ENCODE measurements around the gene MEGF11.

The MEGF11 gene

GRCh38 chr15:66051833-66052232 is 201.7 kb downstream of the MEGF11 start:
- no peak for TF ChIP-seq CTCF (IDR thresholded peaks at IDR 0.05; ENCODE audit: insufficient read depth, low read length)
- TF ChIP-seq SPI1 (IDR thresholded peaks at IDR 0.05; ENCODE audit: borderline replicate concordance, low read depth): no peak
- TF ChIP-seq, protein P1, sequence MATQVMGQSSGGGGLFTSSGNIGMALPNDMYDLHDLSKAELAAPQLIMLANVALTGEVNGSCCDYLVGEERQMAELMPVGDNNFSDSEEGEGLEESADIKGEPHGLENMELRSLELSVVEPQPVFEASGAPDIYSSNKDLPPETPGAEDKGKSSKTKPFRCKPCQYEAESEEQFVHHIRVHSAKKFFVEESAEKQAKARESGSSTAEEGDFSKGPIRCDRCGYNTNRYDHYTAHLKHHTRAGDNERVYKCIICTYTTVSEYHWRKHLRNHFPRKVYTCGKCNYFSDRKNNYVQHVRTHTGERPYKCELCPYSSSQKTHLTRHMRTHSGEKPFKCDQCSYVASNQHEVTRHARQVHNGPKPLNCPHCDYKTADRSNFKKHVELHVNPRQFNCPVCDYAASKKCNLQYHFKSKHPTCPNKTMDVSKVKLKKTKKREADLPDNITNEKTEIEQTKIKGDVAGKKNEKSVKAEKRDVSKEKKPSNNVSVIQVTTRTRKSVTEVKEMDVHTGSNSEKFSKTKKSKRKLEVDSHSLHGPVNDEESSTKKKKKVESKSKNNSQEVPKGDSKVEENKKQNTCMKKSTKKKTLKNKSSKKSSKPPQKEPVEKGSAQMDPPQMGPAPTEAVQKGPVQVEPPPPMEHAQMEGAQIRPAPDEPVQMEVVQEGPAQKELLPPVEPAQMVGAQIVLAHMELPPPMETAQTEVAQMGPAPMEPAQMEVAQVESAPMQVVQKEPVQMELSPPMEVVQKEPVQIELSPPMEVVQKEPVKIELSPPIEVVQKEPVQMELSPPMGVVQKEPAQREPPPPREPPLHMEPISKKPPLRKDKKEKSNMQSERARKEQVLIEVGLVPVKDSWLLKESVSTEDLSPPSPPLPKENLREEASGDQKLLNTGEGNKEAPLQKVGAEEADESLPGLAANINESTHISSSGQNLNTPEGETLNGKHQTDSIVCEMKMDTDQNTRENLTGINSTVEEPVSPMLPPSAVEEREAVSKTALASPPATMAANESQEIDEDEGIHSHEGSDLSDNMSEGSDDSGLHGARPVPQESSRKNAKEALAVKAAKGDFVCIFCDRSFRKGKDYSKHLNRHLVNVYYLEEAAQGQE (IDR thresholded peaks at IDR 0.05; ENCODE audit: insufficient replicate concordance, low read depth): no peak
- no peak for TF ChIP-seq POLR2AphosphoS5 (IDR thresholded peaks at IDR 0.05; ENCODE audit: low read depth)
- TF ChIP-seq GABPA (IDR thresholded peaks at IDR 0.05; ENCODE audit: low read depth): no peak
- Histone ChIP-seq H3K27ac (replicated peaks) (no peak overlapping the region), H3K27me3 (ENCODE audit: insufficient read depth, poor library complexity, severe bottlenecking) (no peaks in the 10 kb centered on the region), H3K4me3 (replicated peaks; ENCODE audit: insufficient read depth, low read length) (no peak overlapping the region)
- DNase-seq (ENCODE audit: low read depth in 1 of 2, low spot score in 1 of 2): no peak

GRCh38 chr15:66050264-66050663 is 203.3 kb downstream of the MEGF11 start:
- TF ChIP-seq POLR2AphosphoS5 (IDR thresholded peaks at IDR 0.05; ENCODE audit: low read depth) (no peak), CTCF (IDR thresholded peaks at IDR 0.05; ENCODE audit: insufficient read depth, low read length) (no peak), SPI1 (IDR thresholded peaks at IDR 0.05; ENCODE audit: borderline replicate concordance, low read depth) (no peak), GABPA (IDR thresholded peaks at IDR 0.05; ENCODE audit: low read depth) (no peak)
- TF ChIP-seq, protein P1 (IDR thresholded peaks at IDR 0.05; ENCODE audit: insufficient replicate concordance, low read depth): no peak
- DNase-seq (ENCODE audit: low read depth in 1 of 2, low spot score in 1 of 2): no peak
- no peak overlapping the region for H3K27ac ChIP-seq (replicated peaks)
- no peaks in the 10 kb centered on the region for H3K27me3 ChIP-seq (ENCODE audit: insufficient read depth, poor library complexity, severe bottlenecking)
- H3K4me3 ChIP-seq (replicated peaks; ENCODE audit: insufficient read depth, low read length): no peak overlapping the region

- Histone ChIP-seq H3K27ac (replicated peaks) (no peak overlapping the region), H3K27me3 (ENCODE audit: insufficient read depth, poor library complexity, severe bottlenecking) (no peaks in the 10 kb centered on the region), H3K4me3 (replicated peaks; ENCODE audit: insufficient read depth, low read length) (no peak overlapping the region)
- DNase-seq (ENCODE audit: low read depth in 1 of 2, low spot score in 1 of 2): no peak
- TF ChIP-seq CTCF (IDR thresholded peaks at IDR 0.05; ENCODE audit: insufficient read depth, low read length) (no peak), GABPA (IDR thresholded peaks at IDR 0.05; ENCODE audit: low read depth) (no peak), POLR2AphosphoS5 (IDR thresholded peaks at IDR 0.05; ENCODE audit: low read depth) (no peak), SPI1 (IDR thresholded peaks at IDR 0.05; ENCODE audit: borderline replicate concordance, low read depth) (no peak)
- TF ChIP-seq, protein P1 (IDR thresholded peaks at IDR 0.05; ENCODE audit: insufficient replicate concordance, low read depth): no peak
These were observed 204.2 kb downstream of the MEGF11 start for GRCh38 chr15:66049353-66049752.
